GM23248 (cell line): ENCODE data around the gene ZFYVE26.

ENCODE experiments used
- EZH2 ChIP-seq: fragments of 200-600 bp; sonication (generic); IDR thresholded peaks from 2 replicates; pipeline ENCODE4 v1.6.1; 2018; ENCODE audit warnings: antibody characterized with exemption, mild to moderate bottlenecking; ENCODE audit not compliant: insufficient read depth, poor library complexity, severe bottlenecking
- EZH2phosphoT487 ChIP-seq: fragments of 200-600 bp; sonication (generic); IDR thresholded peaks from 2 replicates; pipeline ENCODE4 v1.6.1; 2018; ENCODE audit warnings: antibody characterized with exemption, moderate library complexity, mild to moderate bottlenecking, low read depth; ENCODE audit not compliant: insufficient read depth

GRCh38 chr14:67806246-67806645, 10.1 kb downstream of the ZFYVE26 start:
- TF ChIP-seq EZH2 (no peak), EZH2phosphoT487 (no peak)
